Stomach smooth muscle (tissue), 2 donors: ENCODE data around the gene COX5A.
A peak's percentile ranks its signal among the peaks of the same experiment; 100 is the strongest.

Source experiments
- H3K27ac ChIP-seq: one replicate; pipeline ENCODE4 v1.7.0; 2013; ENCODE audit warnings: mild to moderate bottlenecking, low read length, inconsistent platforms
- H3K27me3 ChIP-seq, 2 donors: one replicate each; pipeline ENCODE4 v1.7.0; 2013; ENCODE audit warnings: low read length in 2 of 2; ENCODE audit not compliant: insufficient read depth in 2 of 2, control insufficient read depth in 1 of 2
- H3K36me3 ChIP-seq, 2 donors: one replicate each; pipeline ENCODE4 v1.7.0; 2013; ENCODE audit warnings: low read length in 2 of 2; ENCODE audit not compliant: control insufficient read depth in 2 of 2, insufficient read depth in 2 of 2
- H3K4me1 ChIP-seq: one replicate; pipeline ENCODE4 v1.7.0; 2013; ENCODE audit warnings: low read length; ENCODE audit not compliant: control insufficient read depth, insufficient read depth
- H3K4me3 ChIP-seq, 2 donors: one replicate each; pipeline ENCODE4 v1.7.0; 2013; ENCODE audit warnings: low read length in 2 of 2
- H3K9ac ChIP-seq, 2 donors: one replicate each; pipeline ENCODE4 v1.7.0; 2013; ENCODE audit warnings: low read length in 2 of 2, mild to moderate bottlenecking in 1 of 2
- H3K9me3 ChIP-seq, 2 donors: one replicate each; pipeline ENCODE4 v1.7.0; 2013; ENCODE audit warnings: low read length in 2 of 2; ENCODE audit not compliant: control insufficient read depth in 2 of 2
- donor health status: healthy.
- donor health status: Pancreatic carcinoma.

Gene COX5A

DNA sequence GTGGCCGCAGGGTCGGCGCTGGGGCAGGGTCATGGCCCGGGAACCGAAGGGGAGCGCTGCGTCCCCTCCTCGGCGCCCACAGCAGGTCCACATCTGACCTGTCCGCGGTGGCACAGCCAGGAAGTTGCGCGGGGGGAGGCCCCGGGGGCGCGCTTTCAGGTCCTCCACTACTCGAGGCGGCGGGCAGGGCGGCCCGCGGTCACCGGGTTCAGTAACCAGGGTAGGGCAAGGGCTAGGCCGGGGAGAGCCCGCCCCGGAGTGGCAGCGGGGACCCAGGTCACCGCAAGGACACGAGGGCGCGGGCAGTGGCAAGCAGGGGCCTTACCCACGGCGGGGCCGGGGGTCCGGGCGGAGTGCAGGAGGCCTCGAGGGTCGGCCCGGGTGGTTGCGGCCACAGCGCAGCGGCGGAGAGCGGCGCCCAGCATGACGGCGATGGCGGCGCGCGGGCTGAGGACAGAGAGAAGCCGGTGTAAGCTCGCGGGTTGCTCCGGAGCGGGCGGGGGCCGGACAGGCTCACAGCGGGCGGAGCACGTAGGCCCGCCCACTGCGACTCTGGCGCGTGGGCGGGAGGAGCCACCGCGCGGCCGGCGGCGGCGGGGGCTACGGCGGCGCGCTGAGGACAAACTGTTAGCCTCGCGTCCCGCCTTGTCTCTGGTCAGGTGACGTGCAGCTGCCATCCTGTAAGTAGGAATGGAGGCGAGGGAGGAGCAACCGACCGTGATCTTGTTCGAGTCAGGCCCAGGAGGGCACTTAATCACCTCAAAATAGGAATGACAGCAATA is at the start of gene COX5A:
COX5A (minus strand) TSS at position 484 of the 782 bp plus-strand sequence; CDS start at position 425, 59 bp downstream.
- no peaks in the 10 kb centered on the region for H3K9me3 ChIP-seq
- peaks cover 7% of the 10 kb centered on the region for H3K4me1 ChIP-seq
- peak within 1 kb of the TSS; percentile 91 to 95 for H3K4me3 ChIP-seq
- H3K27me3 ChIP-seq, result no peaks in the 10 kb centered on the region
- H3K36me3 ChIP-seq, result no peaks in the 10 kb centered on the region
- peak within 1 kb of the TSS; percentile 87 to 93 for H3K9ac ChIP-seq
- peak within 1 kb of the TSS; percentile 86 for H3K27ac ChIP-seq

GRCh38 chr15:74983725-74984231 is 45.9 kb upstream of the COX5A start:
- Histone ChIP-seq H3K27ac (no peak overlapping the region), H3K9me3 (no peaks in the 10 kb centered on the region), H3K9ac (no peak overlapping the region), H3K36me3 (no peaks in the 10 kb centered on the region), H3K4me3 (no peak overlapping the region), H3K4me1 (no peaks in the 10 kb centered on the region), H3K27me3 (peaks cover 0 to 14% of the 10 kb centered on the region in 2 donors)

DNA sequence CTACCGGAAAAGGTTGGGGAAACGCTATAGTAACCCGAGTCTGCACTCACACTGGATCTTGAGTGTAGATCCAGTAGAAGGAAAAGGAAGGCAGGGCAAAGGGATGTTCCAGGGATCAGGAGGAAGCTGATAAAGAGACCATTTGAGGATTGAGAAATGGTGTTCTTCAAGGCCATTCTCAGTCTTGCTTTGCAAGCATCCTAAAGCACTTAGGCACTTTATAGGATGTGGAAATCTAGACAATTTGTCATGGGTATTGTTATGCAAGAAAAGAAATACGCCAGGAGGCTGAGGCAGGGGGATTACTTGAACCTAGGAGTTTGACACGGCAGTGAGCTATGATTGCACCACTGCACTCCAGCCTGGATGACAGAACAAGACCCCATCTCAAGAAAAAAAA is 44.3 kb upstream of the COX5A start:
- Histone ChIP-seq H3K27me3 (peaks cover 0 to 12% of the 10 kb centered on the region in 2 donors), H3K9ac (no peak overlapping the region), H3K9me3 (no peaks in the 10 kb centered on the region), H3K4me1 (no peaks in the 10 kb centered on the region), H3K4me3 (no peak overlapping the region), H3K36me3 (no peaks in the 10 kb centered on the region), H3K27ac (no peak overlapping the region)

- Histone ChIP-seq H3K27ac (no peak overlapping the region), H3K27me3 (no peaks in the 10 kb centered on the region), H3K36me3 (no peaks in the 10 kb centered on the region), H3K4me3 (no peak overlapping the region), H3K9me3 (no peaks in the 10 kb centered on the region), H3K4me1 (no peaks in the 10 kb centered on the region), H3K9ac (no peak overlapping the region)
These were observed 40.6 kb upstream of the COX5A start for GRCh38 chr15:74978503-74978902.

DNA sequence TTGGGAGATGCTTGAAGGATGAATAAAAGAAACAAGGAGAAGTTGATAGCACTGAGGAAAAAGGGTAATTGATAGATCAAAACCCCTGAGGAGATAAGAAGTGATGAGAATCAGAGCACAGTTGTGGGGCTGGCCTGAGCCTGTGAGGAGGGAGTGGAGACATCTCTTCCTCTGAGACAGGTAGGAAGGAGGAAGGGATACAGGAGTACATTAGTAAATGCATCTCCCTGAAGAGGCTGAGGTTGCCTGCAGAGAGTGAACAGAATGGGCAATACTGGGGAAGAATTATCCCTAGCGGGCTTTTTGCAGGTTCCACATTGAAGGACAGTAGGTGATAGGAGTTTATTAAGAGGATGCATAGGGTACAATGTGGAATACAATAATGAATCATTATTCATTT is 40.2 kb upstream of the COX5A start:
- no peaks in the 10 kb centered on the region for H3K4me1 ChIP-seq
- no peaks in the 10 kb centered on the region for H3K9me3 ChIP-seq
- no peak overlapping the region for H3K9ac ChIP-seq
- H3K4me3 ChIP-seq, result no peak overlapping the region
- no peak overlapping the region for H3K27ac ChIP-seq
- H3K36me3 ChIP-seq, result no peaks in the 10 kb centered on the region
- no peaks in the 10 kb centered on the region for H3K27me3 ChIP-seq

- Histone ChIP-seq H3K4me1 (no peaks in the 10 kb centered on the region), H3K36me3 (no peaks in the 10 kb centered on the region), H3K9me3 (no peaks in the 10 kb centered on the region), H3K4me3 (no peak overlapping the region), H3K27ac (no peak overlapping the region), H3K9ac (no peak overlapping the region), H3K27me3 (no peaks in the 10 kb centered on the region)
These were observed 39.7 kb upstream of the COX5A start for GRCh38 chr15:74977599-74977998.

- no peak overlapping the region for H3K9ac ChIP-seq
- no peaks in the 10 kb centered on the region for H3K27me3 ChIP-seq
- H3K36me3 ChIP-seq, result no peaks in the 10 kb centered on the region
- H3K9me3 ChIP-seq, result no peaks in the 10 kb centered on the region
- H3K4me3 ChIP-seq, result no peak overlapping the region
- no peak overlapping the region for H3K27ac ChIP-seq
- no peaks in the 10 kb centered on the region for H3K4me1 ChIP-seq
These were observed 38.3 kb upstream of the COX5A start for GRCh38 chr15:74976159-74976558.

- Histone ChIP-seq H3K27me3 (no peaks in the 10 kb centered on the region), H3K4me3 (no peak overlapping the region), H3K9ac (no peak overlapping the region), H3K9me3 (no peaks in the 10 kb centered on the region), H3K4me1 (no peaks in the 10 kb centered on the region), H3K36me3 (no peaks in the 10 kb centered on the region), H3K27ac (no peak overlapping the region)
These were observed 29.8 kb upstream of the COX5A start for GRCh38 chr15:74967670-74968069.

- Histone ChIP-seq H3K4me1 (no peaks in the 10 kb centered on the region), H3K9ac (no peak overlapping the region), H3K4me3 (no peak overlapping the region), H3K36me3 (no peaks in the 10 kb centered on the region), H3K27me3 (peaks cover 6 to 7% of the 10 kb centered on the region in 2 donors), H3K9me3 (no peaks in the 10 kb centered on the region), H3K27ac (no peak overlapping the region)
These were observed 26.9 kb upstream of the COX5A start for GRCh38 chr15:74964794-74965193.

DNA sequence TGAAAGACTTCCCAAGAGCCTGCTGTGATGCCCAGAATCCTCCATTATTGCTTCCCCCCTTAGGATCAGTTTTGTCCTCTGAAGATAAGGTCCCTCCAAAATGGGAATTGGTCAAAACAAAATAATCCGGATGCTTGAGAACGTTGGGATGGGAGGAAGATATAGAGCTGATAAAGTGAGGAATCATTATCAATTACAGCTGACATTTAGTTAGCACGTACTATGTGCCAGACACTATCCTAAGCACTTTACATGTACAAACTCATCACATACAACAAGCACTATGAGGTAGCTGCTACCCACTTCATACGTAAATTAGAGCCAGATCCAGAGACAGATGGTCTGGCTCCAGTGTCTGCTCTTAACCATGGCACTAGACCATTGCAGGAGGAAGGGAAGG is 25.3 kb upstream of the COX5A start:
- H3K36me3 ChIP-seq, result no peaks in the 10 kb centered on the region
- H3K9ac ChIP-seq, result no peak overlapping the region
- H3K27ac ChIP-seq, result no peak overlapping the region

GRCh38 chr15:74962671-74963070 is 24.8 kb upstream of the COX5A start:
- H3K36me3 ChIP-seq, result no peaks in the 10 kb centered on the region
- peaks cover 21 to 25% of the 10 kb centered on the region in 2 donors for H3K27me3 ChIP-seq
- no peak overlapping the region for H3K4me3 ChIP-seq
- H3K4me1 ChIP-seq, result peaks cover 16% of the 10 kb centered on the region
- no peaks in the 10 kb centered on the region for H3K9me3 ChIP-seq
- no peak overlapping the region for H3K9ac ChIP-seq
- H3K27ac ChIP-seq, result no peak overlapping the region

More for the DNA sequence above, 25.3 kb upstream of the COX5A start:
- H3K4me3 ChIP-seq, result no peak overlapping the region
- peaks cover 10% of the 10 kb centered on the region for H3K4me1 ChIP-seq
- H3K27me3 ChIP-seq, result peaks cover 16 to 22% of the 10 kb centered on the region in 2 donors
- H3K9me3 ChIP-seq, result no peaks in the 10 kb centered on the region
